ENCODE results near the gene KRT73.

KRT73 gene

GRCh38 chr12:52613384-52614030, 4.9 kb downstream of the KRT73 start:
- no peak overlapping the region for H3K27ac ChIP-seq (ENCODE audit: insufficient read depth, low read depth, low read length, poor library complexity, severe bottlenecking)
- 93 to 94% methylated on average over 9 of the region's 9 CpGs for WGBS, 2 experiments
- H3K4me1 ChIP-seq (ENCODE audit: control insufficient read depth, insufficient read depth, low read length), result no peaks in the 10 kb centered on the region
- no peak overlapping the region for H3K4me3 ChIP-seq (ENCODE audit: insufficient read depth, low read depth, low read length)
- H3K27me3 ChIP-seq (ENCODE audit: control insufficient read depth, insufficient read depth, low read length, poor library complexity, severe bottlenecking), result no peaks in the 10 kb centered on the region
- no peaks in the 10 kb centered on the region for H3K36me3 ChIP-seq (ENCODE audit: control insufficient read depth, insufficient read depth, low read length)
- H3K9me3 ChIP-seq (ENCODE audit: control insufficient read depth, low read length), result no peaks in the 10 kb centered on the region

- Histone ChIP-seq H3K27me3 (ENCODE audit: control insufficient read depth, insufficient read depth, low read length, poor library complexity, severe bottlenecking) (no peaks in the 10 kb centered on the region), H3K27ac (ENCODE audit: insufficient read depth, low read depth, low read length, poor library complexity, severe bottlenecking) (no peak overlapping the region), H3K4me1 (ENCODE audit: control insufficient read depth, insufficient read depth, low read length) (no peaks in the 10 kb centered on the region), H3K36me3 (ENCODE audit: control insufficient read depth, insufficient read depth, low read length) (no peaks in the 10 kb centered on the region), H3K9me3 (ENCODE audit: control insufficient read depth, low read length) (no peaks in the 10 kb centered on the region), H3K4me3 (ENCODE audit: insufficient read depth, low read depth, low read length) (no peak overlapping the region)
- WGBS, 2 experiments, result 85 to 86% methylated on average over 5 of the region's 5 CpGs
Measured at GRCh38 chr12:52612431-52613383, 5.7 kb downstream of the KRT73 start.

- Histone ChIP-seq H3K36me3 (ENCODE audit: control insufficient read depth, insufficient read depth, low read length) (no peaks in the 10 kb centered on the region), H3K4me3 (ENCODE audit: insufficient read depth, low read depth, low read length) (no peak overlapping the region), H3K9me3 (ENCODE audit: control insufficient read depth, low read length) (no peaks in the 10 kb centered on the region), H3K4me1 (ENCODE audit: control insufficient read depth, insufficient read depth, low read length) (no peaks in the 10 kb centered on the region), H3K27ac (ENCODE audit: insufficient read depth, low read depth, low read length, poor library complexity, severe bottlenecking) (no peak overlapping the region), H3K27me3 (ENCODE audit: control insufficient read depth, insufficient read depth, low read length, poor library complexity, severe bottlenecking) (no peaks in the 10 kb centered on the region)
- WGBS, 2 experiments, result 90 to 95% methylated on average over 6 of the region's 6 CpGs
Measured at GRCh38 chr12:52611080-52611468, 7.3 kb downstream of the KRT73 start.

GRCh38 chr12:52608826-52609630, 9.3 kb downstream of the KRT73 start:
- no peaks in the 10 kb centered on the region for H3K36me3 ChIP-seq (ENCODE audit: control insufficient read depth, insufficient read depth, low read length)
- H3K9me3 ChIP-seq (ENCODE audit: control insufficient read depth, low read length), result no peaks in the 10 kb centered on the region
- no peaks in the 10 kb centered on the region for H3K4me1 ChIP-seq (ENCODE audit: control insufficient read depth, insufficient read depth, low read length)
- no peak overlapping the region for H3K27ac ChIP-seq (ENCODE audit: insufficient read depth, low read depth, low read length, poor library complexity, severe bottlenecking)
- H3K4me3 ChIP-seq (ENCODE audit: insufficient read depth, low read depth, low read length), result no peak overlapping the region
- 87 to 88% methylated on average over 8 of the region's 8 CpGs for WGBS, 2 experiments
- H3K27me3 ChIP-seq (ENCODE audit: control insufficient read depth, insufficient read depth, low read length, poor library complexity, severe bottlenecking), result no peaks in the 10 kb centered on the region

- H3K27me3 ChIP-seq (ENCODE audit: control insufficient read depth, insufficient read depth, low read length, poor library complexity, severe bottlenecking), result no peaks in the 10 kb centered on the region
- 88 to 89% methylated on average over 5 to 6 of the region's 6 CpGs for WGBS, 2 experiments
Measured at GRCh38 chr12:52608161-52608560, 10.2 kb downstream of the KRT73 start.

GRCh38 chr12:52607314-52607713, 11.0 kb downstream of the KRT73 start:
- H3K4me1 ChIP-seq (ENCODE audit: control insufficient read depth, insufficient read depth, low read length), result no peaks in the 10 kb centered on the region
- no peak overlapping the region for H3K4me3 ChIP-seq (ENCODE audit: insufficient read depth, low read depth, low read length)
- no peaks in the 10 kb centered on the region for H3K27me3 ChIP-seq (ENCODE audit: control insufficient read depth, insufficient read depth, low read length, poor library complexity, severe bottlenecking)
- H3K27ac ChIP-seq (ENCODE audit: insufficient read depth, low read depth, low read length, poor library complexity, severe bottlenecking), result no peak overlapping the region
- H3K36me3 ChIP-seq (ENCODE audit: control insufficient read depth, insufficient read depth, low read length), result no peaks in the 10 kb centered on the region
- WGBS, 2 experiments, result 76 to 81% methylated on average over 1 of the region's 1 CpG
- H3K9me3 ChIP-seq (ENCODE audit: control insufficient read depth, low read length), result no peaks in the 10 kb centered on the region

More at GRCh38 chr12:52608161-52608560, 10.2 kb downstream of the KRT73 start:
- H3K27ac ChIP-seq (ENCODE audit: insufficient read depth, low read depth, low read length, poor library complexity, severe bottlenecking), result no peak overlapping the region
- no peaks in the 10 kb centered on the region for H3K36me3 ChIP-seq (ENCODE audit: control insufficient read depth, insufficient read depth, low read length)
- H3K9me3 ChIP-seq (ENCODE audit: control insufficient read depth, low read length), result no peaks in the 10 kb centered on the region
- H3K4me3 ChIP-seq (ENCODE audit: insufficient read depth, low read depth, low read length), result no peak overlapping the region
- no peaks in the 10 kb centered on the region for H3K4me1 ChIP-seq (ENCODE audit: control insufficient read depth, insufficient read depth, low read length)

- WGBS, 2 experiments, result 86 to 90% methylated on average over 7 of the region's 7 CpGs
- Histone ChIP-seq H3K36me3 (ENCODE audit: control insufficient read depth, insufficient read depth, low read length) (no peaks in the 10 kb centered on the region), H3K27me3 (ENCODE audit: control insufficient read depth, insufficient read depth, low read length, poor library complexity, severe bottlenecking) (peaks cover 3% of the 10 kb centered on the region), H3K9me3 (ENCODE audit: control insufficient read depth, low read length) (no peaks in the 10 kb centered on the region), H3K4me3 (ENCODE audit: insufficient read depth, low read depth, low read length) (no peak overlapping the region), H3K27ac (ENCODE audit: insufficient read depth, low read depth, low read length, poor library complexity, severe bottlenecking) (no peak overlapping the region), H3K4me1 (ENCODE audit: control insufficient read depth, insufficient read depth, low read length) (no peaks in the 10 kb centered on the region)
Measured at GRCh38 chr12:52606581-52607218, 11.7 kb downstream of the KRT73 start.

- Histone ChIP-seq H3K36me3 (ENCODE audit: control insufficient read depth, insufficient read depth, low read length) (no peaks in the 10 kb centered on the region), H3K27ac (ENCODE audit: insufficient read depth, low read depth, low read length, poor library complexity, severe bottlenecking) (no peak overlapping the region), H3K4me1 (ENCODE audit: control insufficient read depth, insufficient read depth, low read length) (no peaks in the 10 kb centered on the region), H3K9me3 (ENCODE audit: control insufficient read depth, low read length) (no peaks in the 10 kb centered on the region), H3K27me3 (ENCODE audit: control insufficient read depth, insufficient read depth, low read length, poor library complexity, severe bottlenecking) (peaks cover 3% of the 10 kb centered on the region), H3K4me3 (ENCODE audit: insufficient read depth, low read depth, low read length) (no peak overlapping the region)
- 73 to 80% methylated on average over 3 of the region's 3 CpGs for WGBS, 2 experiments
Measured at GRCh38 chr12:52606096-52606495, 12.3 kb downstream of the KRT73 start.

- WGBS, 2 experiments, result 89 to 100% methylated on average over 1 of the region's 1 CpG
- H3K27me3 ChIP-seq (ENCODE audit: control insufficient read depth, insufficient read depth, low read length, poor library complexity, severe bottlenecking), result peaks cover 3% of the 10 kb centered on the region
- H3K27ac ChIP-seq (ENCODE audit: insufficient read depth, low read depth, low read length, poor library complexity, severe bottlenecking), result no peak overlapping the region
Measured at GRCh38 chr12:52605542-52605941, 12.8 kb downstream of the KRT73 start.

More at GRCh38 chr12:52605542-52605941, 12.8 kb downstream of the KRT73 start:
- H3K4me1 ChIP-seq (ENCODE audit: control insufficient read depth, insufficient read depth, low read length), result no peaks in the 10 kb centered on the region
- H3K9me3 ChIP-seq (ENCODE audit: control insufficient read depth, low read length), result no peaks in the 10 kb centered on the region
- H3K36me3 ChIP-seq (ENCODE audit: control insufficient read depth, insufficient read depth, low read length), result no peaks in the 10 kb centered on the region
- H3K4me3 ChIP-seq (ENCODE audit: insufficient read depth, low read depth, low read length), result no peak overlapping the region

All from ectodermal cell (in vitro differentiated cells).